Heart left ventricle (tissue), 13 donors: Measurements from ENCODE around the gene ZNF787.

Source experiments
- POLR2A ChIP-seq, 2 donors: fragments of 450-650 bp; IDR thresholded peaks; one replicate each; pipeline ENCODE4 v1.6.1; 2017; ENCODE audit warnings: antibody characterized with exemption in 2 of 2, mild to moderate bottlenecking in 2 of 2, moderate library complexity in 2 of 2
- TF ChIP-seq, protein P1 (sequence below), 12 donors: fragments of 200-600 bp; sonication (generic) in 4 of 12; IDR thresholded peaks; one replicate each; pipeline versions ENCODE4 v1.5.0 to v1.8.0; 2018 to 2022; ENCODE audit warnings: antibody characterized with exemption in 12 of 12, mild to moderate bottlenecking in 5 of 12
- donor health status: ischemic (EF 13 %, LVEDD 7.1; RV severe dilation, severe dysfunction).
- donor health status: DM: no; HTN: yes; CAD: no.
- donor health status: DM: no; HTN: no; CAD: no.
- donor health status: ischemic (EF 25% LVEDD 6.9; RV normal size, moderate dysfunction).
- donor health status: ischemic (EF 25% LVEDD 5.7; RV mildly dilated, moderate dysfunction).
- donor health status: ischemic (EF 35%, LVEDD 5.7; RV mildly dilated, moderate dysfunction).
- donor health status: nonischemic (EF 11% LVEDD 7.7; RV severe dilation, severe dysfunction).
- donor health status: DM: yes; HTN: yes; CAD: no.
- donor health status: PGD.
- donor health status: ischemic (EF 29% LVEDD 5.4; RV normal size, mild dysfunction).
- donor health status: nonischemic (EF 23%, LVEDD 6.1; RV moderate dilation, normal function).

DNA sequence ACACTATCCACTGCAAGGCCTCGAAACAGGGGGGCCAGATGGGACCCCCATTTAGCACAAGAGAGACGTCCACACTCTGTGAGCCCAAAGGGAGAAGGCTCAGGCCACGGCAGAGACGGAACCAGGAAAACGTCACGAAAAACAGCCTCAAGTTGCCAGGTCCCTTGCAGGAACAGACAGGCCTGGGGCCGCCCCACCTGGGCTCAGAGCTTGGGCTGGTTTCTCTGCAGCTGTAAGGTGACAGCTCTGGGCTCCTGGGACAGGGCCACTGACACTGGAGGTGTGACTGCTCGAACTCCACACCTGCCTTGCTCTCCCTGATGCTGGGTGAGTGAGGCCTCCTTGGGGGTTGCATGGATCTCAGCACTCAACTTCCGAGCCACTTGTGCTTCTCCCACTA, 3.2 kb downstream of the ZNF787 start:
- TF ChIP-seq, protein P1, sequence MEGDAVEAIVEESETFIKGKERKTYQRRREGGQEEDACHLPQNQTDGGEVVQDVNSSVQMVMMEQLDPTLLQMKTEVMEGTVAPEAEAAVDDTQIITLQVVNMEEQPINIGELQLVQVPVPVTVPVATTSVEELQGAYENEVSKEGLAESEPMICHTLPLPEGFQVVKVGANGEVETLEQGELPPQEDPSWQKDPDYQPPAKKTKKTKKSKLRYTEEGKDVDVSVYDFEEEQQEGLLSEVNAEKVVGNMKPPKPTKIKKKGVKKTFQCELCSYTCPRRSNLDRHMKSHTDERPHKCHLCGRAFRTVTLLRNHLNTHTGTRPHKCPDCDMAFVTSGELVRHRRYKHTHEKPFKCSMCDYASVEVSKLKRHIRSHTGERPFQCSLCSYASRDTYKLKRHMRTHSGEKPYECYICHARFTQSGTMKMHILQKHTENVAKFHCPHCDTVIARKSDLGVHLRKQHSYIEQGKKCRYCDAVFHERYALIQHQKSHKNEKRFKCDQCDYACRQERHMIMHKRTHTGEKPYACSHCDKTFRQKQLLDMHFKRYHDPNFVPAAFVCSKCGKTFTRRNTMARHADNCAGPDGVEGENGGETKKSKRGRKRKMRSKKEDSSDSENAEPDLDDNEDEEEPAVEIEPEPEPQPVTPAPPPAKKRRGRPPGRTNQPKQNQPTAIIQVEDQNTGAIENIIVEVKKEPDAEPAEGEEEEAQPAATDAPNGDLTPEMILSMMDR (IDR thresholded peaks at IDR 0.05), result no peak
- TF ChIP-seq POLR2A (IDR thresholded peaks at IDR 0.05), result no peak
